Testis (tissue), 2 donors: ENCODE measurements around the gene NETO1.

Experiments
- CTCF ChIP-seq, 3 experiments: fragments of 450-650 bp in 2 of 3; fragments of 200-600 bp in 1 of 3; sonication (generic) in 1 of 3; IDR thresholded peaks; one replicate each; pipeline ENCODE4 v1.5.1; 2016 to 2019; ENCODE audit warnings: antibody characterized with exemption in 3 of 3, mild to moderate bottlenecking in 2 of 3, moderate library complexity in 1 of 3
- POLR2A ChIP-seq: fragments of 450-650 bp; IDR thresholded peaks from one replicate; pipeline ENCODE4 v1.6.1; 2017; ENCODE audit warnings: antibody characterized with exemption, mild to moderate bottlenecking, moderate library complexity

GRCh38 chr18:72878561-72878960 lies 10.8 kb upstream of the NETO1 start:
- TF ChIP-seq CTCF (IDR thresholded peaks at IDR 0.05) (no peak), POLR2A (no peak)
